ENCODE results near the gene DUSP18.

DNA sequence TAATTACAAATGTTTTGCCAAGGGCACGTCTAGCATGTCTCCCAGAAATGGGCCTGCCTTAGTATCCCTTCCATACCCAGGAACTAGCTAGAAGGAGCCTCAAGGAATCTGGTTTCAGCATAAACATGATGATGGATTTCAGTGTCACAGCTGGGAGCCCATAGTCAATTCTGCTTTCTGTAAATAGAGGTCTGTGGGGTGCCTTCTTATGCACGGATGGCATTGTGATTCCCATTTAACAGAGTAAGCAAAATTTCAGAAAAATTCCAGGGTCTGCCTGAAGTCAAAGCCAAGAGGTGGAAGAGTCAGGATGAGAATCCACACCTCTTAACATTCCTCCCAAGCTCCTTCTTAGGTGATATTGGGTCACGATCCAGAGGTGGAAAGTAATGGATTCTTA lies 12.1 kb downstream of the DUSP18 start:
- TF ChIP-seq YBX1 (IDR thresholded peaks at IDR 0.05) (no peak), POU5F1 (IDR thresholded peaks at IDR 0.05; ENCODE audit: borderline replicate concordance, low read depth, low read length, partially characterized antibody) (no peak), ATF7 (IDR thresholded peaks at IDR 0.05) (no peak), ZBTB7A (IDR thresholded peaks at IDR 0.05; ENCODE audit: borderline replicate concordance, control insufficient read depth, low read depth, low read length) (no peak)

Data from K562 (cell line).